ENCODE measurements around the gene MEGF11.

DNA sequence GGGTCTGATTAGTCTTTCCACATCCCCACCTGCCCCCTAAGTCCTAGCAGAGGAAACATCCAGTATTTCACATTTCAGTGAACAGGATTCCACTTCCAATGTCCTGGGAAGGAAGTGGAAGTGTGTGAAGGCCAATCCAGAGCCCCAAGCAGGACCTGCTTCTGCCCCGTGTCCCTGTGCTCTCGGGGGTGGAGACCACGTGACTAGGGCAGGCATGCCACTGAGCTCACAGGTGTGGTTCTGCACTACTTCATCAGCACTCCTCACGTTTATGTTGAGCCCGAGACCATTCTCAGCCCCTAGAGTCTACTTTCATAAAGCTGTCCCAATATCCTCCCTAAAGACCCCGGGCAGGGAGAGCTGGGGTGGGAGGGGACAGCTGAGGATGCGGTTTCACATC, 299.9 kb downstream of the MEGF11 start:
- TF ChIP-seq, protein P1, sequence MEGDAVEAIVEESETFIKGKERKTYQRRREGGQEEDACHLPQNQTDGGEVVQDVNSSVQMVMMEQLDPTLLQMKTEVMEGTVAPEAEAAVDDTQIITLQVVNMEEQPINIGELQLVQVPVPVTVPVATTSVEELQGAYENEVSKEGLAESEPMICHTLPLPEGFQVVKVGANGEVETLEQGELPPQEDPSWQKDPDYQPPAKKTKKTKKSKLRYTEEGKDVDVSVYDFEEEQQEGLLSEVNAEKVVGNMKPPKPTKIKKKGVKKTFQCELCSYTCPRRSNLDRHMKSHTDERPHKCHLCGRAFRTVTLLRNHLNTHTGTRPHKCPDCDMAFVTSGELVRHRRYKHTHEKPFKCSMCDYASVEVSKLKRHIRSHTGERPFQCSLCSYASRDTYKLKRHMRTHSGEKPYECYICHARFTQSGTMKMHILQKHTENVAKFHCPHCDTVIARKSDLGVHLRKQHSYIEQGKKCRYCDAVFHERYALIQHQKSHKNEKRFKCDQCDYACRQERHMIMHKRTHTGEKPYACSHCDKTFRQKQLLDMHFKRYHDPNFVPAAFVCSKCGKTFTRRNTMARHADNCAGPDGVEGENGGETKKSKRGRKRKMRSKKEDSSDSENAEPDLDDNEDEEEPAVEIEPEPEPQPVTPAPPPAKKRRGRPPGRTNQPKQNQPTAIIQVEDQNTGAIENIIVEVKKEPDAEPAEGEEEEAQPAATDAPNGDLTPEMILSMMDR (IDR thresholded peaks at IDR 0.05): no peak
- no peak for TF ChIP-seq POLR2A (IDR thresholded peaks at IDR 0.05)

All from right lobe of liver (tissue), 4 donors.